HEK293T (cell line): ENCODE results near the gene ADIG.

Experiments used
- FOXA1 ChIP-seq: fragments of 450-650 bp; IDR thresholded peaks from 2 replicates; pipeline ENCODE4 v1.6.1; 2016; ENCODE audit warnings: mild to moderate bottlenecking
- FOXM1 ChIP-seq: fragments of 450-650 bp; IDR thresholded peaks from 2 replicates; pipeline ENCODE4 v1.6.1; 2017; ENCODE audit warnings: mild to moderate bottlenecking, borderline replicate concordance
- HDGF ChIP-seq: fragments of 450-650 bp; IDR thresholded peaks from 2 replicates; pipeline ENCODE4 v1.6.1; 2017; ENCODE audit warnings: antibody characterized with exemption, borderline replicate concordance
- SP1 ChIP-seq: fragments of 450-650 bp; IDR thresholded peaks from 2 replicates; pipeline ENCODE4 v1.6.1; 2017

DNA sequence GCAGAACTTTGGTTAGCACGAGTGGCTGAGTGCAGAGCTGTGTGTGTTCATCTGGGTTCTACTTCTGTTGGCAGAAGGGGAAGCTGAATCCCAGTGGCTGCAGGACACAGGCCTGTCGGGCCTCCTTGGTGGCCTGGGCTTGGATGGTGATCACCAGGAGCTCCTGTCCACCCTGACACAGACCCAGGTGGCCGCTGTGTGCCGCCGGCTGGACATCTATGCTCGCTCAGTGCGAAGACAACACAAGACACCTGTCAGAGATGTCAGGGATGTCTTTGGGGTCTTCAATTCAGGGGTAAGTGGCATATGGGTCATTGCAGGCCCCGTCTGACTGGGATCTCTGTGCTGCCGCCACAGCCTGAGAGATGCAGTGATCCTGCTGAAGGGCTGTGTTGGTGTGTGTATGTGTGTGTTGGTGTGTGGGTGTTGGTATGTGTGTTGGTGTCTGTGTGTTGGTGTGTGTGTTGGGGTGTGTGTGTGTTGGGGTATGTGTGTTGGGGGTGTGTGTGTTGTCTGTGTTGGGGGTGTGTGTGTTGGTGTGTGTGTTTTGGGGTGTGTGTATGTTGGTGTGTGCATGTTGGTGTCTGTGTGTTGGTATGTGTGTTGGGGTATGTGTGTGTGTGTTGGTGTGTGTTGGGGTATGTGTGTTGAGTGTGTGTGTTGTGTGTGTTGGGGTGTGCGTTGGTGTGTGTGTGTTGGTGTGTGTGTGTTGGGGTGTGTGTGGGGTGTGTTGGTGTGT lies 46.1 kb downstream of the ADIG start:
- no peak for TF ChIP-seq SP1
- no peak for TF ChIP-seq HDGF
- TF ChIP-seq FOXM1: no peak
- no peak for TF ChIP-seq FOXA1
